ENCODE measurements around the gene STK32B. TPM values are rescaled to one million over a fixed set of nuclear protein-coding genes. Genes with fewer than 3 reads are reported as not detected.

STK32B gene
- total and polyA plus RNA-seq, 3 donors from 2014 or later = 17.5 to 29.7 (median 22.6) TPM

- Histone ChIP-seq H3K4me1 (no peaks in the 10 kb centered on the region), H3K27ac (no peak overlapping the region), H3K4me3 (no peak overlapping the region), H3K27me3 (no peaks in the 10 kb centered on the region), H3K9me3 (no peaks in the 10 kb centered on the region), H3K36me3 (ENCODE audit: low read depth, missing control alignments) (no peaks in the 10 kb centered on the region)
- no peak for DNase-seq
- 79 to 83% methylated on average over 2 of the region's 2 CpGs for WGBS, 2 donors
- TF ChIP-seq, protein P1, sequence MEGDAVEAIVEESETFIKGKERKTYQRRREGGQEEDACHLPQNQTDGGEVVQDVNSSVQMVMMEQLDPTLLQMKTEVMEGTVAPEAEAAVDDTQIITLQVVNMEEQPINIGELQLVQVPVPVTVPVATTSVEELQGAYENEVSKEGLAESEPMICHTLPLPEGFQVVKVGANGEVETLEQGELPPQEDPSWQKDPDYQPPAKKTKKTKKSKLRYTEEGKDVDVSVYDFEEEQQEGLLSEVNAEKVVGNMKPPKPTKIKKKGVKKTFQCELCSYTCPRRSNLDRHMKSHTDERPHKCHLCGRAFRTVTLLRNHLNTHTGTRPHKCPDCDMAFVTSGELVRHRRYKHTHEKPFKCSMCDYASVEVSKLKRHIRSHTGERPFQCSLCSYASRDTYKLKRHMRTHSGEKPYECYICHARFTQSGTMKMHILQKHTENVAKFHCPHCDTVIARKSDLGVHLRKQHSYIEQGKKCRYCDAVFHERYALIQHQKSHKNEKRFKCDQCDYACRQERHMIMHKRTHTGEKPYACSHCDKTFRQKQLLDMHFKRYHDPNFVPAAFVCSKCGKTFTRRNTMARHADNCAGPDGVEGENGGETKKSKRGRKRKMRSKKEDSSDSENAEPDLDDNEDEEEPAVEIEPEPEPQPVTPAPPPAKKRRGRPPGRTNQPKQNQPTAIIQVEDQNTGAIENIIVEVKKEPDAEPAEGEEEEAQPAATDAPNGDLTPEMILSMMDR (IDR thresholded peaks at IDR 0.05) = no peak
- no peak for TF ChIP-seq POLR2A (IDR thresholded peaks at IDR 0.05)
- intact Hi-C loops (cut with DNase I; ENCODE audit: low total_unique reads) = no loop called here
These were observed 208.2 kb downstream of the STK32B start for GRCh38 chr4:5259471-5259870.

GRCh38 chr4:5260121-5260520 is 208.8 kb downstream of the STK32B start:
- Histone ChIP-seq H3K4me1 (no peaks in the 10 kb centered on the region), H3K9me3 (no peaks in the 10 kb centered on the region), H3K27ac (no peak overlapping the region), H3K27me3 (no peaks in the 10 kb centered on the region), H3K36me3 (ENCODE audit: low read depth, missing control alignments) (no peaks in the 10 kb centered on the region), H3K4me3 (no peak overlapping the region)
- no peak for DNase-seq
- TF ChIP-seq, protein P1 (IDR thresholded peaks at IDR 0.05) = no peak
- no peak for TF ChIP-seq POLR2A (IDR thresholded peaks at IDR 0.05)
- 82 to 88% methylated on average over 6 of the region's 6 CpGs for WGBS, 2 donors
- intact Hi-C loops (cut with DNase I; ENCODE audit: low total_unique reads) = no loop called here

- Histone ChIP-seq H3K27ac (no peak overlapping the region), H3K4me1 (no peaks in the 10 kb centered on the region), H3K4me3 (no peak overlapping the region), H3K9me3 (no peaks in the 10 kb centered on the region), H3K36me3 (ENCODE audit: low read depth, missing control alignments) (no peaks in the 10 kb centered on the region), H3K27me3 (no peaks in the 10 kb centered on the region)
- TF ChIP-seq, protein P1 (IDR thresholded peaks at IDR 0.05) = no peak
- no peak for TF ChIP-seq POLR2A (IDR thresholded peaks at IDR 0.05)
- 74 to 78% methylated on average over 4 of the region's 4 CpGs for WGBS, 2 donors
- intact Hi-C loops (cut with DNase I; ENCODE audit: low total_unique reads) = no loop called here
- no peak for DNase-seq
These were observed 210.6 kb downstream of the STK32B start for GRCh38 chr4:5261866-5262265.

DNA sequence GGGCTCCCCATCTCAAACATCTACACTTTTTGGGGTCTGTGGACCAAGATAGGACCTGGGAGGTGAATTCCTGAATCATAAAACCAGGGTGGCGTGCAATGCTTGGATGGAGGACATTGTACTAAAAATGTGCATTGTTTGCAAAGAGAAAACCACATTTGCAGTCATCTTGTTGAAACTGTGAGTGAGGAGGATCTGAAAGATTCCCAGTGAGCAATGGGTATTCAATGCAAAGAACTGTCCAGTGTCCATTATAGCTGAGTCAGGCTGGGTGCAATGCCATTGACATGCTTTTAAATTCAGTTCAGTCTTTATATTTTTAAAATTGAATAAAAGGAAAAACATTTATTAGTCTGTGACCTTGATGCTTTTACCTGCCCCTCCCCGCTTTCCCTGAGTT is 215.7 kb downstream of the STK32B start:
- H3K4me1 ChIP-seq = no peaks in the 10 kb centered on the region
- DNase-seq = no peak
- no peak overlapping the region for H3K4me3 ChIP-seq
- no peaks in the 10 kb centered on the region for H3K27me3 ChIP-seq
- 75 to 86% methylated on average over 2 of the region's 2 CpGs for WGBS, 2 donors
- H3K9me3 ChIP-seq = no peaks in the 10 kb centered on the region
- H3K27ac ChIP-seq = no peak overlapping the region
- no peak for TF ChIP-seq POLR2A (IDR thresholded peaks at IDR 0.05)
- TF ChIP-seq, protein P1 (IDR thresholded peaks at IDR 0.05) = no peak
- intact Hi-C loops (cut with DNase I; ENCODE audit: low total_unique reads) = no loop called here
- H3K36me3 ChIP-seq (ENCODE audit: low read depth, missing control alignments) = no peaks in the 10 kb centered on the region

- intact Hi-C loops (cut with DNase I; ENCODE audit: low total_unique reads) = no loop called here
- 83 to 86% methylated on average over 8 of the region's 8 CpGs for WGBS, 2 donors
- Histone ChIP-seq H3K4me1 (no peaks in the 10 kb centered on the region), H3K27me3 (no peaks in the 10 kb centered on the region), H3K9me3 (no peaks in the 10 kb centered on the region), H3K36me3 (ENCODE audit: low read depth, missing control alignments) (no peaks in the 10 kb centered on the region), H3K27ac (no peak overlapping the region), H3K4me3 (no peak overlapping the region)
- no peak for TF ChIP-seq POLR2A (IDR thresholded peaks at IDR 0.05)
- TF ChIP-seq, protein P1 (IDR thresholded peaks at IDR 0.05) = no peak
- DNase-seq = no peak
These were observed 216.1 kb downstream of the STK32B start for GRCh38 chr4:5267408-5267807.
